GM19328 (cell line): ENCODE results near the gene FUBP1.
"Not testable (repeated sequence)": the region's sequence is repeated elsewhere in the genome, so short reads cannot be mapped to it uniquely, and the experiment has no call there.

Source experiments
- ATAC-seq: cut with Tn5 transposase; IDR thresholded peaks from one replicate; pipeline ENCODE4 v1.9.1; 2021; ENCODE audit warnings: mild to moderate bottlenecking, moderate library complexity; ENCODE audit not compliant: unreplicated experiment

FUBP1 gene

DNA sequence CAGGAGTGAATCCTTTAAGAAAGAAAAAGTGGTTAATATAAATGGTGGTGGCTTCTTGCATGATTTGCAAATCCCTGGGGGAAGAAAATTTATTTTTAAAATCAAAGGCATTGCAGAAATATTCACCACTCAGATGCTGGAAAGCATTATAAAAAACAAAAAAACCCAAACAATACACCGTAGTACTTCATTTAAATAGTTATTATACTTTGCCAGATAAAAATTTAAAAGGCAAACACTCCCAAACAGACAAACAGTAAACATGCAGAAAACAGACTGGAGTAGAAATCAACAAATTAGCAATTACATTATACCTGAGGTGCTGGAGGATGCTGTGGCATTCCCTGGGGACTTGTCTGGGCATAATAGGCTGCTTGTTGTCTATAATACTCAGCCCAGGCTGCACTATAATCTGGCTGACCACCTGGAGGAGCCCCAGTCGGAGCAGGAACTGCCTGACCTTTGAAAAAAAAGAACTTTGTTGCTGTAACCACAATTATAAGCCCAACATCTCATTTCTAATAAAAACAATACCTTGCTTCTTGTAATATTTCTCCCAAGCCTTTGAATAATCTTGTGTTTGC is 29.9 kb downstream of the FUBP1 start:
- no peak for ATAC-seq

DNA sequence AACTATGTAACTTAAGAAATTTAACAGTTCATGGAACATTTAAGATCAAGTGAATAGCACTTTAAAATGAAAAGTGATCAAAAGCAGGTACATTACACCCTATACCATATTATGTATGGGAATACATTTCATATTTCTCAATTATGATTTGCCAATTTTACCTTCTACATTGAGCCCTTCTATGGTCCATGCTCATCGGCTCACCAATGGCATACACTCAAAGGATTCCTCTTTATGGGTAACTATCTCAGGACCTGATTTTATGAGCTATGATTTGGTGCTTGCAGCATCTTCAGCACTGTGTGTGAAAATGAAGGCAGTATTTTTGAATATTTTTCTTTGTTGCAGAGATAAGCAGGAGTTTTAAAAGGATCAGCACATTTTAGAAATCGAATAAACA is 33.5 kb downstream of the FUBP1 start:
- no peak for ATAC-seq

DNA sequence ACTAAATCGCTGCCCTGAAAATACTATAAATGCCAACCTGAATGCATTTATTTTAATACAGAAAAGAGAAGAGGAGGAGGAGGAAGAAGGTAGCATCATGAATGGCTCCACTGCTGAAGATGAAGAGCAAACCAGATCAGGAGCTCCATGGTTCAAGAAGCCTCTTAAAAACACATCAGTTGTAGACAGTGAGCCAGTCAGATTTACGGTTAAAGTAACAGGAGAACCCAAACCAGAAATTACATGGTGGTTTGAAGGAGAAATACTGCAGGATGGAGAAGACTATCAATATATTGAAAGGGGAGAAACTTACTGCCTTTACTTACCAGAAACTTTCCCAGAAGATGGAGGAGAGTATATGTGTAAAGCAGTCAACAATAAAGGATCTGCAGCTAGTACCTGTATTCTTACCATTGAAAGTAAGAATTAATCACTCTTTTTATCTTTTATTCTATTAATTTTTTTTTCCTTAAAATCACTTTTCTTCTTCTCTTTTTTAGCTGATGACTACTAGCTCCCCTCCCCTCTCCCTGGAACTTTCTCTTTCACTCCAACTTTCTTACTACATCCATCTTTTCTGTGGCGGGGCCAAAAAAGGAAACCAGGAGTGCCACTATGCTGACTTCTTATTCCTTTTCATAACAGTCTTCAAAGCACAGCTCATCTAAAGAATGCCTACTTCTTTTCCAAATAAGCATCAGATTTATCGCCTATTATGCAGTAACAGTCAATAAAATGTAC is 36.3 kb downstream of the FUBP1 start:
- ATAC-seq, result no peak

DNA sequence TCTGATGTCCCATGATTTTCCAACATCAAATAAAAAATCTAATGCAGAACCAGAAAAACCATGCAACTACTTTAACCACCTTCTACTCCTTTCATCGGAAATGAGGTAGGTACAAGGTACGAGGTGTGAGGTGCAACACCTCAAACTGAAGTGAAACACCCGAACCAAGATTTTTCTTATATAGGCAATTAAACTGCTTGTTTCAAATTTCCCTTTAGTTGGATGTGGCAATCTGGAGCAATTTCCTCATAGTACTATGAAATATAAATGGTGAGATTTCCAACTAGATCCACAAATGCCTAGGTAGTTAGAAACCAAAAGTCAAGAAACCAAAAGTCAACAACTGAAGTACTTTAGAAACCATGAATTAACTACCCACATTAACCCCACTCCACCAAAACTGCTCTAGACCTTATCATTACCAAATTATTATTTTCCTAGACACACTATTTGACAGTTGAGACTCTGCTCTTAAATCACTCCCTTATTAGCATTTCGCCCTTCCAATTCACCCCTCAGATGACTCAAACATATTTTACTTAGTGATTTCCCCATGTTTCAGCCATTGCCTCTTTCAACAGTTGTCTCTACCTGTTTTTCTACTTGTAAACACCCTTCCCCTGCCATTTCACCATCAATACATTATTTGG is 37.8 kb downstream of the FUBP1 start:
- ATAC-seq, result no peak

DNA sequence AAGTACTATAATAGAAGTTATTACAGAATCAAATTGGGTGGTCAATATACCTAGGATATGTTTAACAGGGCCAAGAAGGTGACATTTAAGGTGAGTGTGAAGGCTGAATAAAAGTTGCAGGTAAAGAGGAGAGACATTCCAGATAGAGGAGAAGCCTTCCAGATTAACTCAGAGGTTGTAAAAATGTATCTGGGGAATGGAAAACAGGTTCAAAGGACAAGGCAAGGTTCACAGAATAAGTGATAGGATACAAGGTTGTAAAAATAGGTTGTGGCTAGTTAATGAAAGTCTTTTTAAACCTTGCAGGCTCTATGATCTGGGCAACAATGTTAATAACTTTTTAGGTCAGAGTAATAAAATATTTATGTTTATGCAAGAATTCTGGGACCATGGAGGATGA is 40.2 kb downstream of the FUBP1 start:
- ATAC-seq, result no peak

DNA sequence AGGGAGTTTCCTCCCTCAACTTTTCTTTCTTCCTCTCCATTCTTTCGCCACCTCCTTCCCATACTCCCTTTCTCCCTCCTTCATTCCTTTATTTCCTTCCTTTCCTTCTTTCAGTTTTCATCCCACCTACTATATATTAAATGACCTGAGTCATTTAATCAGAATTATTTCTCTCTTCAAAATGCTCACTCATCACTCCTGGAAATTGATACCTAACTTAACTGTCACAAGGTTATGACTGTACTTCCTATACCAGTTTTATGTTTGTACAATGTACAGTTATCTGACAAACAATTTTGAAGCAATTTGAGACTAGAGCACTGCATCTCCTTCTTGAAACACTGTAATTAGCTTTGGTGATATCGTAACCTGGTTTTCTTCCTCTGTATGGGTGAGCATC is 49.1 kb downstream of the FUBP1 start:
- no peak for ATAC-seq

DNA sequence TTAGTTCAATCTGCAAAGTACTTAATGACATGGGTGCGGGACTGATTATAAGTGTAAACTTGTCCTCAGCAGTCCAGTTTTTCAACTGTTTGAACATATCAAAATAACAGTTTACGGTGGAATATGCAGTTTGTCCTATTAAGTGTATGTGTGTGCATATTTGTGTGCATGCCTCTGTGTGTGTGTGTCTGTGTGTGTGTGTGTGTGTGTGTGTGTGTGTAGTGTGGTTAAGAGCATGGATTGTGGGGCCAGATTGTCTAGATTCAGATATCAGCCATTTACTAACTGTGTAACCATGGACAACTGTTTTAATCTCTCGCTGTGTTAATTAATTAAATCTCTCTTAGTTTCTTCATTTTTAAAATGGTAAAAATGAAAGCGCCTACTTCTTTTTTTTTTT is 51.5 kb downstream of the FUBP1 start:
- ATAC-seq, result no peak

DNA sequence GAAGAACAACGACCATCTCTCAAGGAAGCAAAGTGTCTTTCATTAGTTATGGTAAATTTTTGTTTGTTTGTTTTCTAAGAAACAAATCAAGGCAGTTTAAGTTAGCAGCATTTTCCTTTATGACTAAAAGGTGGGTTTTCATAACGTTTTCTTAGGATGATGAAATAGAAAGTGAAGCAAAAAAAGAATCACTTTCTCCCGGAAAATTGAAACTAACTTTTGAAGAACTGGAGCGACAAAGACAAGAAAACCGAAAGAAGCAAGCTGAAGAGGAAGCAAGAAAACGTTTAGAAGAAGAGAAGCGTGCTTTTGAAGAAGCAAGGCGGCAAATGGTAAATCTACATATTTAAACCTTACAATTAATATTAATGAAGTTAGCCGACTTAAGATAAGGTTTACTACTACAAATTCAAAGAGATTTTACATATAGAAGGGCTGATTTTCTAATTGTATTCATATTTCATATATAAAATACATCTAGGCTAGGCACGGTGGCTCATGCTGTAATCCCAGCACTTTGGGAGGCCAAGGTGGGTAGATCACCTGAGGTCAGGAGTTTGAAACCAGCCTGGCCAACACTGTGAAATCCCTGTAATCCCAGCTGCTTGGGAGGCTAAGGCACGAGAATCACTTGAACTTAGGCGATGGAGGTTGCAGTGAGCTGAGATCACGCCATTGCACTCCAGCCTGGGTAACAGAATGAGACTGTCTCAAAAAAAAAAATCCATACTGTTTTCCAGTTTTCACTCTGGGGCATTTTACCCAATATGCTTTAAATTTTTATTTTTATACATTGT is 52.1 kb downstream of the FUBP1 start:
- ATAC-seq, result no peak

DNA sequence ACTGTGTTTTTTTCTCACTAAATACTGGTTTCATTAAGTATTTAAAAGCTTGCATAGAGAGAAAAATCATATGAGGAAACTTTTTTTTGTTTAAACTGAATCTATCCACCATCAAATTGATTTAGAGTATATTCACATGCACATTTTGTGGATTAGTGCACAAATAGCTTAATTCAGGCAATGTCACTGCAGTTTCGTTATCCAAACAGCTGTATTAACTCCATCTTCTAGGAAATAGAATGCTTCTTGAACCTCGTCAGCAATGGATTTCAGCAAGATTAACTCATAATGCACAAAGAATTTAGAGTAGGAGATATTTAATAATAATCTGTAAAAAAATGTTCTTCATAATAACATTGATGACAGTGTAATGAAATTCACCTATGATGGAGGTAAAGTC is 52.9 kb downstream of the FUBP1 start:
- no peak for ATAC-seq

DNA sequence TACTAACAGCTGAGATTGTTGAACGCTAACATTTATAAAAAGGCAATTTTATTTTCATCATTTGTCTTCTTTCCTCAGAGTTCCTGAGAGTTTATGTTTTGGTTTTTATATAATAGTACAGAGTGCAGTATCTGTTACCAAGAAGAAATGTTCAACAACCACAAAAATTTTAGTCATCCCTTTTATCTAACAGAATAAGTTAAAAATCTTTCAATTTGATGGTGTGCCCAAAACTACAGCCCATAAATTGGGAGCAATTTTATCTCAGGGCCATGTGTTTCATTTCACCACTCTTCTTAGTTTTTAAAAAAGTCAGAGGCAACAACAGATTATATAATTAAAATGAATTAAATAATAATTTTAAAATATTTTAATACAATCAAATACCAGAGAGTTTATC is 53.4 kb downstream of the FUBP1 start:
- ATAC-seq, result no peak

DNA sequence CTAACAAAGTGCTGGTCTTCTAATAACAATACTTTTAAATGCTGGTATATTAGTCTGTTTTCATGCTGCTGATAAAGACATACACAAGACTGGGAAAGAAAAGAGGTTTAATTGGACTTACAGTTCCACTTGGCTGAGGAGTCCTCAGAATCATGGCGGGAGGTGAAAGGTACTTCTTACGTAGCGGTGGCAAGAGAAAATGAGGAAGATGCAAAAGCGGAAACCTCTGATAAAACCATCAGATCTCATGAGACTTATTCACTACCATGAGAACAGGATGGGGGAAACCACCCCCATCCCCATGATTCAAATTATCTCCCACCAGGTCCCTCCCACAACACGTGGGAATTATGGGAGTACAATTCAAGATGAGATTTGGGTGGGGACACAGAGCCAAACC is 60.0 kb downstream of the FUBP1 start:
- not testable (repeated sequence) for ATAC-seq

DNA sequence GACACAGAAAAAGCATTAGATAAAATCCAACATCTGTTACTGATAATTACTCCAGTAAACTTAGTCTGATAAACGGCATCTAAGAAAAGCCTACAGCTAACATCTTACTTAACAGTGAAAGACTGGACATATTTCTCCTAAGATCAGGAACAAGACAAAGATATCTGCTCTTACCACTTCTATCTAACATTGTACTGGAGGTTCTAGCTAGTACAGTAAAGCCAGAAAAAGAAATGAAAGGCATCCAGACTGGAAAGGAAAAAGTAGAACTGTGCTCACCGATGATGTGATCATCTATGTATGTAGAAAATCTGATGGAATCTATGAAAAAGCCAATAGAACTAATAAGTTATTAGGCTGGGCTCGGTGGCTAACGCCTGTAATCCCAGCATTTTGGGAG is 68.8 kb downstream of the FUBP1 start:
- ATAC-seq, result no peak

DNA sequence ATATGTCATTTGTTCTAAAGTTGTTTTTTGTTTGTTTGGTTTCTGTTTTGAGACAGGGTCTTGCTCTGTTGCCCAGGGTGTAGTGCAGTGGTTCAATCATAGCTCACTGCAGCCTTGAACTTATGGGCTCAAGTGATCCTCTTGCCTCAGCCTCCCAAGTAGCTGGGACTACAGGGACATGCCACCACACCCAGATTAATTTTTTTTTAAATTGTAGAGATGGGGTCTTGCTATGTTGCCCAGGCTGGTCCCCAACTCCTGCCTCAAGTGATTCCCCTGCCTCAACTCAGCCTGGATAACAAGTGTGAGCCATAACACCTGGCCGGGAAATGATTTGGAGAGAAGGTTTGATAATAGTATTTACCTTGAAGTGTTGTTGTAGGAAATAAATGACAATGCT is 72.2 kb downstream of the FUBP1 start:
- no peak for ATAC-seq

DNA sequence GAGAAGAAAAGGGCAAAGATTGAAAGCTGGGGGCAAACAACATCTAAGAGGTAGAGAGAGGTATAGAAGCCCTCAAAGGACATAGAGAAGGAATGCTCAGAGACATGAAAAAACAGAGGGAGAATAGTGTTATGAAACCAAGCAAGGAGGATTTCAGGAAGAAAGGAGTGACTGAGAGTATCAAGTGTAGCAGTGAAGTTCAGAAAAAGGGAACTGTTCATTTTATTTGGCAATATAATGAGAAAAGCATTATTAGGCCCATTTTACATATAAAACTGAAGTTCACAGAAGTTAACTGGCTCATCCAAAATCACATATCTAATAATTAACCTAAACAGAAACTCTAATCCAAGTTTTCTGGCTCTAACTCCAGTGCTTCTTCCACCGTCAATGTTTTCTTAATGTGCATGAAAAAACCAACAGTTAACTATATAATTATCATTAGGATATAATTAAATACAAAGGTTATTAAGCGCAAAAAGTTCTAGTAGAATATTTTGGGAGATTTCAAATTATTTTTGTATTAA is 72.8 kb downstream of the FUBP1 start:
- no peak for ATAC-seq

DNA sequence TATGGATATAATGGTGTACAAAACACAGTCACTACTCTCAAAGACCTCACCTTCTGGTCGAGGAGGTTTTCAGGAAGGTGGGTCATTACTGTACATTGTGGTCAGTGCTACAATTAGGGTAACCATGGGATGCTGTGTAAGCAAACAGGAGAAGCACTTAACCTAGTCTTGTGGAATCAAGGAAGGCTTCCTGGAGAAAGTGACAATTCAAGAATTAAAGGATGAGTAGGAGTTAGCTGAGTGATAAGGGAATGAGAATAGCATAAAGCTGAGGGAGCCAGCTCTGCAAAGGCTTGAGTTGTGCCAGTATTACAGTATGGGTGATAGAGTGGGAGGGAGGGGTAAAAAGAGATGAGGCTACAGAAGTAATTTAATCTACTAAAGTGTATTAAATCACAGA is 73.3 kb downstream of the FUBP1 start:
- ATAC-seq, result no peak

DNA sequence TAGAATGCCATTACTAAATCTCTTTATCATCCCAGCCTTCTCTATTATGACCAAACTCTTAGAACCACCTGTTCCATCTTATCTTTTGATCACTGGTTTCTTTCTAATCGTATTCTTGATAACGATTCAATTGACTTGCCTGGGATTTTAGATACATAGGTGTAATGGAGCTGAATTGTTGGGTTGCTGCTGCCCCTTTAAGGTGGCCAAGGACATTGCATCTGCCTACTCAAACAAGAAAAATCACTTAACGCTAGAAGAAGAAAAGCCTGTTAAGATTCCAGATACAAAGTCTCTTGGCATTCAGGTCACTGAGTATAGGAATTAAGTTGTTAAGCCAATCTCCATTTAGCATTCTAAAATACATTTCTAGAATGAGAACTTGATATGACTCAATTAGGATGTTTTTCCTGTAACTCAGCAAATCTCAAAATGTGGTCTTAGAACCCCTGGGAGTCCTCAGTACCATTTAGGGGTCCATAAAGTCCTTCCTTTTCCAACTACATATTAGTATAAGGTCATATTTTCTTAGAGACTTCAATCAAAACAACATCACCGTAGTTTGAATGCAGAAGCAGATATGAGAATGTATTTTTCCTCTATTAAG is 78.1 kb downstream of the FUBP1 start:
- ATAC-seq, result no peak

DNA sequence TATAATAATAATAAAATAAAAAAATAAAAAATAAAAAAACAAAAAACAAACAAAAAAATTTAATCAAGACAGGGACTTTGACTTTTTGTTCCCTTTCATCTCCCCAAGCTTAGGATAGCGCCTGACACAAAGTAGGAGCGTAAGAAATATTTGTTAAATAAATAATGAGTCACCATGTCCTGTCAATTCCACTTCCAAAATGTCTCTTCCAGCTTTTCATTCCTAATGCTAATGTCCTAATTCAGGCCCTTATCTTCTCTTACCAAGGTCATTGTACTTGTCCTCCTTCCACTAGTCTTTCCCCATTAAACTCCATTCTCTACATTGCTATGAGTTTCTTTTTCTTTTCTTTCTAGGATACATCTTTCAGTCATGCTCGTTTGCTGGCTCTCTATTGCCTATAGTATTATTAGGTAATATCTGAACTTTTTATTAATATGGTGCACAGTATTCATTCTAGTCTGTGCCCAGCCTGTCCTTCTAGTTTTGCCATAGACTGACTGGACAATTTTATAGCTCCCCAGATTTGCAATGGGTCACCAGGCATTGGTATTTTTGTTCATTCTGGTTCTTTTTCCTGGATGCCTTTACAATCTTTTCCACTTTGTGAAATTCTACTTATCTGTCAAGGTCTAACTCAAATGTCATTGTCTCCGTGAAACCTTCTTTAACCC is 79.1 kb downstream of the FUBP1 start:
- no peak for ATAC-seq
